HG03558 (cell line): ENCODE measurements around the gene KIF4A.
"Not testable (repeated sequence)": the region's sequence is repeated elsewhere in the genome, so short reads cannot be mapped to it uniquely, and the experiment has no call there.

Experiments
- ATAC-seq: cut with Tn5 transposase; IDR thresholded peaks from one replicate; pipeline ENCODE4 v1.9.1; 2021; ENCODE audit warnings: moderate number of reproducible peaks; ENCODE audit not compliant: unreplicated experiment; ENCODE audit errors: extremely low read depth

KIF4A gene

GRCh38 chrX:70386235-70386634 lies 96.3 kb downstream of the KIF4A start:
- ATAC-seq: no peak

- ATAC-seq: no peak
These were observed 109.0 kb downstream of the KIF4A start for GRCh38 chrX:70398899-70399298.

GRCh38 chrX:70400181-70400580 lies 110.3 kb downstream of the KIF4A start:
- ATAC-seq: not testable (repeated sequence)

- no peak for ATAC-seq
These were observed 112.8 kb downstream of the KIF4A start for GRCh38 chrX:70402721-70403120.

GRCh38 chrX:70405003-70405402 lies 115.1 kb downstream of the KIF4A start:
- ATAC-seq: no peak

GRCh38 chrX:70410921-70411320 lies 121.0 kb downstream of the KIF4A start:
- no peak for ATAC-seq

GRCh38 chrX:70411475-70411874 lies 121.6 kb downstream of the KIF4A start:
- ATAC-seq: no peak

GRCh38 chrX:70421618-70422017 lies 131.7 kb downstream of the KIF4A start:
- no peak for ATAC-seq

DNA sequence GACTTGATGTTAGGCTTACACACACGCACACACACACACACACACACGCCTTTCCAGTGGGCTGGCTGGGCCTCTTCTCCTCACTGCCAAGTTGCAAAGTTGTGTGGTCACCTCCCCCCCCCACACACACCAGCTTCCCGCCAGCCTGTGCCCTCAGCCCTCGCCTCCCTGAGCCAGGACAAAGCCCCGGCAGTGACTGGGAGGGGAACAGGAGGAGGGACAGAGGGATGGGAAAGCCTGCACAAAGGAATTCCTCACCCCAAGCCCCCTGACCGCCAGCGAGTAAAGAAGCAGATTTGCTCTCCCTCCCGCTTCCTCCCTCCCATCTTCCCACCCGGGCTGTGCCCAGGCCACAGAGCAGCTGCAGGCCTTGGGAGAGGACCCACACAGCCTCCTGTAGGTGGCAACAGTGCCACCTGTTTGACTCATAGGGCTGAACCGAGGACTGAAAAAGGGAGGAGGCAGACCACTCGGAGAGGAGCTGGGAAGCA lies 133.0 kb downstream of the KIF4A start, which contains the start of gene GDPD2:
Gene GDPD2, plus strand, starts transcription at position 464 of the 491 bp plus-strand sequence. CDS start 1,671 bp downstream, outside the sequence.
- no peak for ATAC-seq

- ATAC-seq: no peak
These were observed 134.2 kb downstream of the KIF4A start for GRCh38 chrX:70423936-70424675.

GRCh38 chrX:70424801-70425200 lies 134.9 kb downstream of the KIF4A start:
- no peak for ATAC-seq

- ATAC-seq: no peak
These were observed 136.7 kb downstream of the KIF4A start for GRCh38 chrX:70426286-70427278.

DNA sequence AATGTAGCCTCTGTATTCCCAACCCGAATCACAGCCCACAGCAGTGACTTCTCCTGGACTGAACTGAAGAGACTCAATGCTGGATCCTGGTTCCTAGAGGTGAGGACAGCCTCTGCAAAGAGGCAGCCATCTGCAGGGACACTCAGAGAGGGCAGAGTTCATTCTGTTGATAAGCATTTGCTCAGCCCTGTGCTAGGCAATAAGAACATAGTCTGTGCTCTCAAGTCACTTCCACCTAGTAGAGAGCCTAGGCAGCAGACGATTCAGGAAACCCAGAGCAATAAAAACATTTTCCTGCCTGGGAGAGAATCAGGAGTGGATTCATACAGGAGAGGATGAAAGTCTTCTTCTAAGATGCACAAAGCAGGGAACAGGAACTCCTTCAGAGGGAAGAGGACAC lies 137.5 kb downstream of the KIF4A start:
- no peak for ATAC-seq

DNA sequence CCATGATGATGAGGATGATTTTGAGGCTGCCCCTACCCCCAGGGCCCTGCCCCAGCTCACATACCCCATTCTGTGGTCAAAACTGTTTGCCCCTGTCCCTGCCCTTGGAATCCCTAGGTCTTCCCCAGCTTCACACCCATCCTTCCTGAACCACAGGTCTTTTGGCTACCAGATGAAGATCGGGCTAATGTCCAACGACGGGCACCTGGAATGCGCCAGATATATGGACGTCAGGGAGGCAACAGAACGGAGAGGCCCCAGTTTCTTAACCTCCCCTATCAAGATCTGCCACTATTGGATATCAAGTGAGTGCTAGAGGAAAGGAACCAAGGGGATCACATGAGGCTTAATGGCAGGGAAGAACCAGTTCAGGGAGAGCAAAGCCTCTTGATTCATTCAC lies 139.9 kb downstream of the KIF4A start:
- no peak for ATAC-seq

- no peak for ATAC-seq
These were observed 143.3 kb downstream of the KIF4A start for GRCh38 chrX:70432936-70433847.

GRCh38 chrX:70433848-70434351 lies 144.0 kb downstream of the KIF4A start:
- ATAC-seq: no peak

- no peak for ATAC-seq
These were observed 144.5 kb downstream of the KIF4A start for GRCh38 chrX:70434352-70434866.

DNA sequence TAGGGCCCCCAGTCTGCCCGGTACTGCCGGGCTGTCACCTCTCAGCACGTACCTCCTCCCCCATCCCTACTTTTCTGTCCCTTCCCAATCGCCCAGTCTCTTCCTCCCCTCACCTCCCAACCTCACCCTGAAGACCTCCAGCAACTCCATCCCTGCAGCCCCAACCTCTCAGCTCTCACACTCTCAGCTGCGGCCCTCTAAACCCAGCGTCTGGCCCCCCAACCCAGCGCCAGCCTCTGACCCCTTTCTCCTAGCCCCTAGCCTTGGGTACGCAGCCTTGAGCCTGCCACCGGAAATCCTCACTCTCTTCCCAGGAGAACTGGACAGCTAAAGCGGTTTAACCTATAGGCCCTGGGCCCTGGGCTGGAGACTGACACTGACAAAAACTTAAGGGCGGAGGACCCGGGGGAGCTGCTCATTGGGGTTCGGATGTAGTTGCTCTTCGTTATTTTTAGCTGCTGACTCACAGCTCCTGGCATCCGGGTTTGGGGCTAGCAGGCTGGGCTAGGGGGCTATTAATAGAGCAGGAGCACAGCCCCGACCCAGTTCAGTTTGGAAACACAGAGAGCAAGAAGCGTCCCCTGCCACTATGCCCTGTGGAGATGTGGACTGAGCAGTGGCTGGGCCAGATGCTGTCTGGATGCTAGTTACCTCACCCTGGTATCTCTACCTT lies 145.1 kb downstream of the KIF4A start:
- ATAC-seq: no peak

GRCh38 chrX:70436343-70436742 lies 146.4 kb downstream of the KIF4A start:
- ATAC-seq: no peak
